ENCODE measurements around the gene MEN1. TPM values are rescaled to one million over a fixed set of nuclear protein-coding genes. Genes with fewer than 3 reads are reported as not detected.

Gene MEN1
- total and polyA plus RNA-seq, 2 of the 13 experiments (the other 11 are each of a cell fraction or from before 2014, with no cell fraction given): 20.5 to 27.3 TPM

GRCh38 chr11:64846998-64847666 is 36.8 kb upstream of the MEN1 start (continued):
- TF ChIP-seq ARID4A (CRISPR knock-in tag; IDR thresholded peaks at IDR 0.05; ENCODE audit: borderline replicate concordance) (peak; percentile 71; the same call in 1 of the 2 replicates), MBD4 (IDR thresholded peaks at IDR 0.05; ENCODE audit: borderline replicate concordance, low read length) (no peak), ZBTB46 (CRISPR knock-in tag; IDR thresholded peaks at IDR 0.05; ENCODE audit: borderline replicate concordance) (no peak), POLR2G (IDR thresholded peaks at IDR 0.05; ENCODE audit: low read depth, low read length) (no peak), ZNF777 (CRISPR knock-in tag; IDR thresholded peaks at IDR 0.05) (0 out of 2 replicates have a peak, but pooled peaks have one; percentile 33), ZNF382 (CRISPR knock-in tag; IDR thresholded peaks at IDR 0.05; ENCODE audit: borderline replicate concordance) (no peak), ZBTB1 (CRISPR knock-in tag; IDR thresholded peaks at IDR 0.05; ENCODE audit: borderline replicate concordance) (no peak), CCAR2 (optimal IDR thresholded peaks at IDR 0.05; ENCODE audit: low read depth, low read length) (no peak), AGO2 (optimal IDR thresholded peaks at IDR 0.05; ENCODE audit: low read depth, low read length) (no peak), GABPA (IDR thresholded peaks at IDR 0.05; ENCODE audit: low read depth, low read length) (no peak), GABPA (CRISPR knock-in tag; IDR thresholded peaks at IDR 0.05; ENCODE audit: low read depth) (peak; percentile 31; the same call in 1 of the 2 replicates), HHEX (CRISPR knock-in tag; IDR thresholded peaks at IDR 0.05) (no peak), TFE3 (CRISPR knock-in tag; IDR thresholded peaks at IDR 0.05) (no peak), NONO (IDR thresholded peaks at IDR 0.05) (no peak), NONO (CRISPR knock-in tag; conservative IDR thresholded peaks at IDR 0.05) (0 out of 2 replicates have a peak, but pooled peaks have one; percentile 27), CENPX (CRISPR knock-in tag; IDR thresholded peaks at IDR 0.05) (no peak), ZBTB33 (CRISPR knock-in tag; IDR thresholded peaks at IDR 0.05) (peak; percentile 48; the same call in 1 of the 2 replicates), ZNF703 (CRISPR knock-in tag; IDR thresholded peaks at IDR 0.05; ENCODE audit: borderline replicate concordance) (no peak; the same call in 1 of the 2 replicates), ZSCAN25 (CRISPR knock-in tag; IDR thresholded peaks at IDR 0.05) (0 out of 2 replicates have a peak, but pooled peaks have one; percentile 45), MIER2 (CRISPR knock-in tag; IDR thresholded peaks at IDR 0.05) (0 out of 2 replicates have a peak, but pooled peaks have one; percentile 51), TMF1 (CRISPR knock-in tag; IDR thresholded peaks at IDR 0.05; ENCODE audit: low read depth) (no peak), RFX1 (IDR thresholded peaks at IDR 0.05) (no peak)

Measured in HepG2 (cell line).